Activated CD4-positive, alpha-beta T cell treated with anti-CD3 and anti-CD28 coated beads, Interleukin-2, amount 10 ng/mL, durations not matched to agents 7 days and 5 days (primary cell): ENCODE data around the gene PAFAH2. TPM values are rescaled to one million over a fixed set of nuclear protein-coding genes. Genes with fewer than 3 reads are reported as not detected.

Source experiments
- CTCF ChIA-PET: fragments of 350-600 bp; sonication (Branson Sonifier 250); formaldehyde crosslinking; loops from one replicate; lab custom pipeline; 2021; ENCODE audit warnings: antibody characterized with exemption; lab: Charles Lee
- POLR2A ChIA-PET: fragments of 350-600 bp; sonication (Branson Sonifier 250); formaldehyde crosslinking; loops from one replicate; lab custom pipeline; 2021; ENCODE audit warnings: antibody characterized with exemption; lab: Charles Lee
- DNase-seq: peaks from one replicate; pipeline ENCODE4 v3.0.0-alpha.2; 2020
- H3K27ac Mint-ChIP-seq: one replicate; pipeline ENCODE4 v1.8.0; 2021; ENCODE audit warnings: mild to moderate bottlenecking, moderate library complexity, mixed read lengths
- H3K27me3 Mint-ChIP-seq: one replicate; pipeline ENCODE4 v1.8.0; 2021; ENCODE audit warnings: mixed read lengths
- H3K36me3 Mint-ChIP-seq: one replicate; pipeline ENCODE4 v1.8.0; 2021; ENCODE audit warnings: low read depth, mixed read lengths
- H3K4me1 Mint-ChIP-seq: one replicate; pipeline ENCODE4 v1.8.0; 2021; ENCODE audit warnings: mixed read lengths
- H3K4me3 Mint-ChIP-seq: one replicate; pipeline ENCODE4 v1.8.0; 2021; ENCODE audit warnings: mild to moderate bottlenecking, moderate library complexity, mixed read lengths
- H3K9me3 Mint-ChIP-seq: one replicate; pipeline ENCODE4 v1.8.0; 2021; ENCODE audit warnings: mixed read lengths
- total RNA-seq, 2 experiments: library from RNA; stranded (reverse); gene quantifications; one replicate each; pipeline ENCODE4 v1.2.3, GENCODE V29; 2021

The PAFAH2 gene
- total RNA-seq, 2 experiments from 2014 or later, result 10.1 to 11.9 TPM

- ChIA-PET CTCF (interaction anchor here (0.6 to 1.5 kb wide), 6 partner anchors 10 to 496 kb away, joined by 3 to 4 read pairs (median 3); partner anchors contain the start of gene PAFAH2), POLR2A (no interaction called here)
- no peaks in the 10 kb centered on the region for H3K9me3 Mint-ChIP-seq
- H3K4me3 Mint-ChIP-seq, result no peak overlapping the region
- H3K4me1 Mint-ChIP-seq, result peaks cover 9% of the 10 kb centered on the region
- DNase-seq, result no peak
- peaks cover 6% of the 10 kb centered on the region for H3K27me3 Mint-ChIP-seq
- no peaks in the 10 kb centered on the region for H3K36me3 Mint-ChIP-seq
- no peak overlapping the region for H3K27ac Mint-ChIP-seq
Measured at GRCh38 chr1:26017606-26018005, 19.7 kb upstream of the PAFAH2 start.

GRCh38 chr1:26016953-26017545, 19.2 kb upstream of the PAFAH2 start:
- no peaks in the 10 kb centered on the region for H3K9me3 Mint-ChIP-seq
- ChIA-PET POLR2A (no interaction called here), CTCF (interaction anchor here (0.7 to 1.5 kb wide), 6 partner anchors 9 to 496 kb away, joined by 3 to 4 read pairs (median 3); partner anchors contain the start of gene PAFAH2)
- H3K27me3 Mint-ChIP-seq, result peaks cover 6% of the 10 kb centered on the region
- H3K4me3 Mint-ChIP-seq, result no peak overlapping the region
- H3K36me3 Mint-ChIP-seq, result no peaks in the 10 kb centered on the region
- no peak overlapping the region for H3K27ac Mint-ChIP-seq
- DNase-seq, result no peak
- peaks cover 9% of the 10 kb centered on the region for H3K4me1 Mint-ChIP-seq

GRCh38 chr1:26016258-26016952, 18.5 kb upstream of the PAFAH2 start:
- Mint-ChIP-seq H3K27ac (no peak overlapping the region), H3K4me1 (peaks cover 9% of the 10 kb centered on the region), H3K9me3 (no peaks in the 10 kb centered on the region), H3K27me3 (peaks cover 4% of the 10 kb centered on the region), H3K36me3 (no peaks in the 10 kb centered on the region), H3K4me3 (no peak overlapping the region)
- DNase-seq, result no peak
- ChIA-PET POLR2A (no interaction called here), CTCF (interaction anchor here (0.7 to 1.5 kb wide), 3 partner anchors 19 to 25 kb away, joined by 3 to 4 read pairs (median 4); partner anchors contain the start of gene PAFAH2)

- ChIA-PET CTCF (interaction anchor here (0.7 kb wide), 1 partner anchor 9 kb away, joined by 5 read pairs; no protein-coding TSS in a partner anchor), POLR2A (no interaction called here)
- no peak overlapping the region for H3K4me3 Mint-ChIP-seq
- no peak for DNase-seq
- peaks cover 9% of the 10 kb centered on the region for H3K4me1 Mint-ChIP-seq
- no peaks in the 10 kb centered on the region for H3K9me3 Mint-ChIP-seq
- H3K27me3 Mint-ChIP-seq, result peaks cover 2% of the 10 kb centered on the region
- H3K27ac Mint-ChIP-seq, result no peak overlapping the region
- H3K36me3 Mint-ChIP-seq, result no peaks in the 10 kb centered on the region
Measured at GRCh38 chr1:26015358-26015757, 17.5 kb upstream of the PAFAH2 start.

GRCh38 chr1:26014179-26014578, 16.3 kb upstream of the PAFAH2 start:
- POLR2A ChIA-PET, result no interaction called here
- H3K4me3 Mint-ChIP-seq, result no peak overlapping the region
- no peak for DNase-seq
- no peaks in the 10 kb centered on the region for H3K27me3 Mint-ChIP-seq
- H3K27ac Mint-ChIP-seq, result no peak overlapping the region
- no peaks in the 10 kb centered on the region for H3K36me3 Mint-ChIP-seq
- H3K4me1 Mint-ChIP-seq, result no peaks in the 10 kb centered on the region
- CTCF ChIA-PET, result interaction anchor here (0.6 to 1.0 kb wide), 3 partner anchors 16 to 119 kb away, joined by 4 read pairs; partner anchors contain the start of gene PAFAH2
- H3K9me3 Mint-ChIP-seq, result no peaks in the 10 kb centered on the region

GRCh38 chr1:26012864-26013263, 15.0 kb upstream of the PAFAH2 start:
- H3K27me3 Mint-ChIP-seq, result no peaks in the 10 kb centered on the region
- H3K4me3 Mint-ChIP-seq, result no peak overlapping the region
- H3K9me3 Mint-ChIP-seq, result no peaks in the 10 kb centered on the region
- H3K27ac Mint-ChIP-seq, result no peak overlapping the region
- DNase-seq, result no peak
- no peaks in the 10 kb centered on the region for H3K36me3 Mint-ChIP-seq
- no peaks in the 10 kb centered on the region for H3K4me1 Mint-ChIP-seq
- POLR2A ChIA-PET, result no interaction called here
- CTCF ChIA-PET, result interaction anchor here (1.2 kb wide), 1 partner anchor 14 kb away, joined by 4 read pairs; no protein-coding TSS in a partner anchor

GRCh38 chr1:26010825-26011224, 13.0 kb upstream of the PAFAH2 start:
- no peak for DNase-seq
- Mint-ChIP-seq H3K27ac (peak overlapping the region; percentile 25), H3K9me3 (no peaks in the 10 kb centered on the region), H3K36me3 (no peaks in the 10 kb centered on the region), H3K27me3 (peaks cover under 1% of the 10 kb centered on the region), H3K4me3 (no peak overlapping the region), H3K4me1 (no peaks in the 10 kb centered on the region)
- ChIA-PET POLR2A (no interaction called here), CTCF (interaction anchor here (1.2 to 1.3 kb wide), 4 partner anchors 9 to 18 kb away, joined by 3 to 5 read pairs (median 4); partner anchors contain the start of gene PAFAH2)

- H3K4me1 Mint-ChIP-seq, result no peaks in the 10 kb centered on the region
- ChIA-PET POLR2A (no interaction called here), CTCF (interaction anchor here (1.0 to 1.2 kb wide), 3 partner anchors 10 to 115 kb away, joined by 3 to 5 read pairs (median 4); no protein-coding TSS in a partner anchor)
- peaks cover 2% of the 10 kb centered on the region for H3K27me3 Mint-ChIP-seq
- H3K27ac Mint-ChIP-seq, result no peak overlapping the region
- H3K4me3 Mint-ChIP-seq, result no peak overlapping the region
- no peak for DNase-seq
- H3K36me3 Mint-ChIP-seq, result no peaks in the 10 kb centered on the region
- H3K9me3 Mint-ChIP-seq, result no peaks in the 10 kb centered on the region
Measured at GRCh38 chr1:26009796-26010447, 12.1 kb upstream of the PAFAH2 start.

GRCh38 chr1:26006710-26007109, 8.8 kb upstream of the PAFAH2 start:
- Mint-ChIP-seq H3K27ac (no peak overlapping the region), H3K4me3 (no peak overlapping the region), H3K36me3 (no peaks in the 10 kb centered on the region), H3K4me1 (peaks cover 3% of the 10 kb centered on the region), H3K9me3 (no peaks in the 10 kb centered on the region), H3K27me3 (peaks cover 8% of the 10 kb centered on the region)
- ChIA-PET CTCF (no interaction called here), POLR2A (no interaction called here)
- DNase-seq, result no peak

- ChIA-PET POLR2A (no interaction called here), CTCF (interaction anchor here (1.0 to 1.4 kb wide), 3 partner anchors 9 to 110 kb away, joined by 3 to 9 read pairs (median 3); no protein-coding TSS in a partner anchor)
- no peaks in the 10 kb centered on the region for H3K9me3 Mint-ChIP-seq
- peaks cover 3% of the 10 kb centered on the region for H3K4me1 Mint-ChIP-seq
- H3K36me3 Mint-ChIP-seq, result no peaks in the 10 kb centered on the region
- no peak for DNase-seq
- H3K27ac Mint-ChIP-seq, result no peak overlapping the region
- H3K4me3 Mint-ChIP-seq, result no peak overlapping the region
- H3K27me3 Mint-ChIP-seq, result peaks cover 8% of the 10 kb centered on the region
Measured at GRCh38 chr1:26005434-26006105, 7.7 kb upstream of the PAFAH2 start.

- Mint-ChIP-seq H3K9me3 (no peaks in the 10 kb centered on the region), H3K4me3 (no peak overlapping the region), H3K27ac (no peak overlapping the region), H3K27me3 (peaks cover 8% of the 10 kb centered on the region), H3K36me3 (no peaks in the 10 kb centered on the region), H3K4me1 (peaks cover 4% of the 10 kb centered on the region)
- ChIA-PET CTCF (interaction anchor here (1.3 to 3.2 kb wide), 3 partner anchors 16 to 108 kb away, joined by 3 to 14 read pairs (median 5); no protein-coding TSS in a partner anchor), POLR2A (interaction anchor here (1.3 kb wide), 1 partner anchor 108 kb away, joined by 3 read pairs; no protein-coding TSS in a partner anchor)
- no peak for DNase-seq
Measured at GRCh38 chr1:26003756-26004155, 5.9 kb upstream of the PAFAH2 start.

GRCh38 chr1:26003262-26003661, 5.4 kb upstream of the PAFAH2 start:
- H3K4me1 Mint-ChIP-seq, result peaks cover 9% of the 10 kb centered on the region
- ChIA-PET POLR2A (interaction anchor here (1.3 kb wide), 1 partner anchor 108 kb away, joined by 3 read pairs; no protein-coding TSS in a partner anchor), CTCF (interaction anchor here (1.3 to 3.2 kb wide), 3 partner anchors 15 to 107 kb away, joined by 3 to 14 read pairs (median 5); no protein-coding TSS in a partner anchor)
- H3K9me3 Mint-ChIP-seq, result no peaks in the 10 kb centered on the region
- H3K27ac Mint-ChIP-seq, result no peak overlapping the region
- DNase-seq, result no peak
- peaks cover 8% of the 10 kb centered on the region for H3K27me3 Mint-ChIP-seq
- H3K4me3 Mint-ChIP-seq, result no peak overlapping the region
- no peaks in the 10 kb centered on the region for H3K36me3 Mint-ChIP-seq
